Measurements from ENCODE around the gene ZNF181. TPM values are rescaled to one million over a fixed set of nuclear protein-coding genes. Genes with fewer than 3 reads are reported as not detected.

Gene ZNF181
- total RNA-seq, 2 donors from 2014 or later = 6.2 to 7.2 TPM

- H3K4me1 ChIP-seq = no peaks in the 10 kb centered on the region
- H3K27ac ChIP-seq = no peak overlapping the region
- no peak for DNase-seq
- H3K9me3 ChIP-seq = no peaks in the 10 kb centered on the region
- TF ChIP-seq CTCF (IDR thresholded peaks at IDR 0.05) = no peak
- intact Hi-C loops (cut with DNase I) = no loop called here
- no peak overlapping the region for H3K9ac ChIP-seq (ENCODE audit: low read depth in 2 of 2, low read length in 2 of 2)
- H3K36me3 ChIP-seq = no peaks in the 10 kb centered on the region
- no peak overlapping the region for H3K4me3 ChIP-seq
- H3K27me3 ChIP-seq = no peaks in the 10 kb centered on the region
These were observed 41.5 kb upstream of the ZNF181 start for GRCh38 chr19:34692549-34692948.

- Histone ChIP-seq H3K4me1 (no peaks in the 10 kb centered on the region), H3K27ac (no peak overlapping the region), H3K9ac (ENCODE audit: low read depth in 2 of 2, low read length in 2 of 2) (no peak overlapping the region), H3K27me3 (no peaks in the 10 kb centered on the region), H3K4me3 (no peak overlapping the region), H3K36me3 (no peaks in the 10 kb centered on the region), H3K9me3 (no peaks in the 10 kb centered on the region)
- TF ChIP-seq CTCF (IDR thresholded peaks at IDR 0.05) = no peak
- no peak for DNase-seq
- intact Hi-C loops (cut with DNase I) = no loop called here
These were observed 26.4 kb upstream of the ZNF181 start for GRCh38 chr19:34707661-34708060.

- intact Hi-C loops (cut with DNase I) = loop anchor here (2.0 kb wide), 1 partner anchor 73 kb away; no protein-coding TSS in a partner anchor
- H3K9me3 ChIP-seq = peaks cover 3% of the 10 kb centered on the region
- H3K27ac ChIP-seq = no peak overlapping the region
- TF ChIP-seq CTCF (IDR thresholded peaks at IDR 0.05) = no peak
- H3K36me3 ChIP-seq = no peaks in the 10 kb centered on the region
- no peak overlapping the region for H3K9ac ChIP-seq (ENCODE audit: low read depth in 2 of 2, low read length in 2 of 2)
- H3K4me3 ChIP-seq = no peak overlapping the region
- no peaks in the 10 kb centered on the region for H3K4me1 ChIP-seq
- no peak for DNase-seq
- H3K27me3 ChIP-seq = no peaks in the 10 kb centered on the region
These were observed 22.2 kb upstream of the ZNF181 start for GRCh38 chr19:34711890-34712289.

- peak; percentile 79 for TF ChIP-seq CTCF (IDR thresholded peaks at IDR 0.05)
- intact Hi-C loops (cut with DNase I) = loop anchor here (2.0 kb wide), 1 partner anchor 74 kb away; no protein-coding TSS in a partner anchor
- no peaks in the 10 kb centered on the region for H3K36me3 ChIP-seq
- H3K9ac ChIP-seq (ENCODE audit: low read depth in 2 of 2, low read length in 2 of 2) = no peak overlapping the region
- no peaks in the 10 kb centered on the region for H3K27me3 ChIP-seq
- H3K4me1 ChIP-seq = no peaks in the 10 kb centered on the region
- H3K27ac ChIP-seq = no peak overlapping the region
- peaks cover 3% of the 10 kb centered on the region for H3K9me3 ChIP-seq
- H3K4me3 ChIP-seq = no peak overlapping the region
- peak; percentile 69 for DNase-seq
These were observed 21.4 kb upstream of the ZNF181 start for GRCh38 chr19:34712395-34713261.

- H3K4me3 ChIP-seq = no peak overlapping the region
- intact Hi-C loops (cut with DNase I) = loop anchor here (2.0 kb wide), 1 partner anchor 74 kb away; no protein-coding TSS in a partner anchor
- H3K9me3 ChIP-seq = peaks cover 3% of the 10 kb centered on the region
- no peak for DNase-seq
- no peak overlapping the region for H3K27ac ChIP-seq
- no peak overlapping the region for H3K9ac ChIP-seq (ENCODE audit: low read depth in 2 of 2, low read length in 2 of 2)
- TF ChIP-seq CTCF (IDR thresholded peaks at IDR 0.05) = no peak
- H3K4me1 ChIP-seq = no peaks in the 10 kb centered on the region
- no peaks in the 10 kb centered on the region for H3K27me3 ChIP-seq
- no peaks in the 10 kb centered on the region for H3K36me3 ChIP-seq
These were observed 20.8 kb upstream of the ZNF181 start for GRCh38 chr19:34713262-34713637.
